ENCODE data around the gene ST14.

Gene ST14

DNA sequence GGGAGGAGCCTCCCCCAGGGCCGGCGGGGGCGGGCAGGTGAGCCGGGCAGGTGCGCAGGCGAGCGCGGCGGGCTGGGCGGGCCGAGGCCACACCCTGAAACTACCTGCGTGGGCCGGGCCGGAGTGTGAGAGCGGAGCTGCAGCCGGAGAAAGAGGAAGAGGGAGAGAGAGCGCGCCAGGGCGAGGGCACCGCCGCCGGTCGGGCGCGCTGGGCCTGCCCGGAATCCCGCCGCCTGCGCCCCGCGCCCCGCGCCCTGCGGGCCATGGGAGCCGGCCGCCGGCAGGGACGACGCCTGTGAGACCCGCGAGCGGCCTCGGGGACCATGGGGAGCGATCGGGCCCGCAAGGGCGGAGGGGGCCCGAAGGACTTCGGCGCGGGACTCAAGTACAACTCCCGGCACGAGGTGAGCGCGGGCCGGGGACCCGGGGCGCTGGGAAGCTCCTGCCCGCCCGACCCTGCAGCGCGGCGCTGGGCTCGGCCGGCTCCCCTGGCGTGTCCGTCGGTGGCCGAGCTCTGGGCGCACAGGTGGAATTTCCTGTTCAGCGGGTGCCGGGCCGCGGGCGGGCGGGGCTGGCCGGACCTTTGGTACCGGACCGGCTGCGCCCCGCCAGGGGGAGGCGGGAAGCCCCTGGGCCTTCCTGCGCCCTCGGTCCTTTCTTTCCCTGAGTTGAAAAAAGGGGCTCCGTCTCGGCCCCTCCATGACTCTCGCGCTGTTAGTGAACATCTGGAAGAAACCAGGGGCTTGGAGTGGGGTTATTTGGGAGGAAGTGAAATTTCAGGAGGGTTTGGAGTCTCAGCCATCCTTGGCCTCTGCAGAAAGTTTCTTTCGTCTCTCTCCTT lies at the start of gene ST14:
ST14 (plus strand) TSS at position 126 of the 841 bp plus-strand sequence; CDS start at position 324, 198 bp downstream.
- H3K27me3 ChIP-seq (ENCODE audit: low read depth, low read length): no peaks in the 10 kb centered on the region
- peak within 1 kb of the TSS; percentile 90 for H3K27ac ChIP-seq (ENCODE audit: low read length)
- H3K4me3 ChIP-seq (ENCODE audit: low read depth in 1 of 2, low read length in 2 of 2): peak within 1 kb of the TSS; percentile 57 to 60
- no peaks in the 10 kb centered on the region for H3K9me3 ChIP-seq (ENCODE audit: control insufficient read depth in 1 of 2, low read length in 2 of 2)
- H3K36me3 ChIP-seq (ENCODE audit: control insufficient read depth in 1 of 2, insufficient read depth in 2 of 2, low read length in 2 of 2): no peaks in the 10 kb centered on the region
- H3K4me1 ChIP-seq (ENCODE audit: control insufficient read depth in 1 of 2, insufficient read depth in 2 of 2, low read length in 2 of 2): peaks cover 0 to 5% of the 10 kb centered on the region in 2 donors

DNA sequence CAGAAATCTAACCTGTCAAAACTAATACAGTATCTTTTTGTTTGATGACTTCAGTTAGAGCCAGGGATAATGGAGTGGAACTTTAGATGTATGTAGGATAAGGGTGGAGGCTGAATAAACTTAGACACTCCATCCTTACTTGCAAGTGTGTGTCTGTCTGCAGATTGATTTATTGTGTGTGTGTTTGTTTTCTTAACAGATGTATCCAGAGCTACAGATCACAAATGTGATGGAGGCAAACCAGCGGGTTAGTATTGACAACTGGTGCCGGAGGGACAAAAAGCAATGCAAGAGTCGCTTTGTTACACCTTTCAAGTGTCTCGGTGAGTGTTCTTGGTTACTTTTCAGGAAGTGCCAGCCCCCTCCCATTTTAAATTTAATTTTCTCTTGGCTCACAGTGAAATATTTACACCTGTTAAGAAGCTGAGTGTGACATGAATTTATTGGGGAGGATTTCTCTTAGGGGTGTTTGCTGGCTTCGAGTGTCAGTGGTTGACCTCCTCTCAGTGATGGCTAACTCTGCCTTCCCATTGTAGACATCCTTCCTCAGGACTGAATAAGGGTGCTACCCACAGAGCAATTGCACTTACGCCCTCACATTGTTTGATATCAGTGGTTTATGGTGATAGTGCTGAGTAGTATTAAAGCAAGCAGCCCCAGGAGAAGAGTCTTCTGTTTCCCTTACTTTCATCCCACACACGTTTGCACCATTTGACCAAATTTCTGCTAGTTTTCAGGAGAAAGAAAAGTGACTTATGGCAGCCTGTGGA lies 49.1 kb upstream of the ST14 start:
- H3K27ac ChIP-seq (ENCODE audit: low read length): no peak overlapping the region
- H3K4me3 ChIP-seq (ENCODE audit: low read depth in 1 of 2, low read length in 2 of 2): no peak overlapping the region
- H3K4me1 ChIP-seq (ENCODE audit: control insufficient read depth in 1 of 2, insufficient read depth in 2 of 2, low read length in 2 of 2): peaks cover 0 to 9% of the 10 kb centered on the region in 2 donors
- peaks cover 33 to 35% of the 10 kb centered on the region in 2 donors for H3K36me3 ChIP-seq (ENCODE audit: control insufficient read depth in 1 of 2, insufficient read depth in 2 of 2, low read length in 2 of 2)
- H3K9me3 ChIP-seq (ENCODE audit: control insufficient read depth in 1 of 2, low read length in 2 of 2): no peaks in the 10 kb centered on the region
- H3K27me3 ChIP-seq (ENCODE audit: low read depth, low read length): no peaks in the 10 kb centered on the region

DNA sequence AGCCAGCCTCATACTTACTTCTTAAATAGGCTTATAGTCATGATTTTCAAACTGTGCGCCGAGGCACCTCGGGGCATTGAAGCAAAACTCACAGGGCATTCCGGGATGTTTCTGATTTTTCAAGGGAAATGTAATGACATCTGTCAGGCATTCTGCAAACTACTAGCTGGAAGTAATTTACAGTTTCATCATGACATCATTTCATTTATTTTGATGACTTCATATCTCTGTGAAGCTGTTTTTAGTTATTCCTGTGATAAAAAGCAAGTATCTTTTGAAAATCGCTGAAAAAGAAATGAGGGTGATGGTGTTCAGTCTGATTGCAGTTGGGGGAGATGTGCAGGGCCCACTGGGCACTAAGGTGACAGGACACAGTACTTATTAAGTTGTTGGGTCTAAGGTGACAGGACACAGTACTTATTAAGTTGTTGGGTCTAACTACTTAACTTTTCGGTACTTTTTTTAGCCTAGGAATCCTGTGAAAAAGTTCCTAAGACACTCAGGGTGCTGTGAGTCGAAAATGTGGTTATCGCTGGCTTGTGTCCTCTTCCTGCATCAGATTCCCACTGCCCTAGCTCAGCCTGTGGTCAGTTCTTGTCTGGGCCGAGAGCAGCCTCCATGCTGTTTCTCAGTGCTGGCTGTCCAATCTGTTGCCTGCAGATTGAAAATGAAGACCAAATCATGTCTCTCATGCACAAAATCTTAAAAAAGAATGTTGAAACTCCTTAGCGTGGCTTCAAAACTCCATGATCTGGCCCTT lies 47.3 kb upstream of the ST14 start:
- Histone ChIP-seq H3K9me3 (ENCODE audit: control insufficient read depth in 1 of 2, low read length in 2 of 2) (no peaks in the 10 kb centered on the region), H3K27me3 (ENCODE audit: low read depth, low read length) (no peaks in the 10 kb centered on the region), H3K4me3 (ENCODE audit: low read depth in 1 of 2, low read length in 2 of 2) (no peak overlapping the region), H3K27ac (ENCODE audit: low read length) (no peak overlapping the region), H3K36me3 (ENCODE audit: control insufficient read depth in 1 of 2, insufficient read depth in 2 of 2, low read length in 2 of 2) (peaks cover 33 to 35% of the 10 kb centered on the region in 2 donors), H3K4me1 (ENCODE audit: control insufficient read depth in 1 of 2, insufficient read depth in 2 of 2, low read length in 2 of 2) (peaks cover 0 to 9% of the 10 kb centered on the region in 2 donors)

DNA sequence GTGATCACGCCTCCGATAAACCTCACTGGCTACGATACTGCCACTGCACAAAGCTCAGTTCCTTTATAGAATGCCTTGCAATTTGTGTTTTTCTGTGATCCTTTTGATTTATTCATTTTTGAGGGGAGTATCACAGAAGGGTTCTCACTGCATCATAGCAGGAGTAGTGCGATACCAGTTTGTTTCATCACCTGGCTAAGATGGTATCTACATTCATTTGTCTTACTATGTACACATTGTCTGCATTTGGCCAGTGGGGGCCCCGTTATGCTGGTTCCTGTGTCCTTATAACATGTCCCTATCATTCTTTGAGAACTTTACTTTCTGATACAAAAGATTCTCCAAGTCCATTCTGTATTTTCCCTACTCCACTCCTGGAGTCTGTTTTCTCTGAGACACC lies 45.3 kb upstream of the ST14 start:
- no peaks in the 10 kb centered on the region for H3K27me3 ChIP-seq (ENCODE audit: low read depth, low read length)
- H3K4me1 ChIP-seq (ENCODE audit: control insufficient read depth in 1 of 2, insufficient read depth in 2 of 2, low read length in 2 of 2): peaks cover 0 to 9% of the 10 kb centered on the region in 2 donors
- H3K4me3 ChIP-seq (ENCODE audit: low read depth in 1 of 2, low read length in 2 of 2): no peak overlapping the region
- peaks cover 33 to 35% of the 10 kb centered on the region in 2 donors for H3K36me3 ChIP-seq (ENCODE audit: control insufficient read depth in 1 of 2, insufficient read depth in 2 of 2, low read length in 2 of 2)
- H3K9me3 ChIP-seq (ENCODE audit: control insufficient read depth in 1 of 2, low read length in 2 of 2): no peaks in the 10 kb centered on the region
- H3K27ac ChIP-seq (ENCODE audit: low read length): no peak overlapping the region

DNA sequence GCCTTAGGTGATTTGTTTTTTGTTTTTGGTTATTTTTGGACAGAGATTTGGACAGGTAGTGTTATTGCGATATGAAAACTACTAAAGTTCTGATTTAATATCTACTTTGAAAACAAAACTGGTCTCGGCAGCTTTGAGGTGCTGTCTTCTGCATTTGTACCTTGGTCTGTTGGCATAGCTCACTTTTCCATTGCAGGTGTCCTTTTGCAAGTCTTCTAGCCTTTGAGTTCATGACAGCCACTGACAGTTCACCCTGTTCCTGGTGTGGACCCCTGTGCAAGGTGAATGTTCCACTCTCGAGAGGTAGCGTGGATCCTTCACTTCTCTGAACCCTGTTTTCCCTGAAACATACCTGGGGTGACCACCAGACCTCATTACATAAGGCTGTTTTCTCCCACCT lies 44.9 kb upstream of the ST14 start:
- peaks cover 0 to 7% of the 10 kb centered on the region in 2 donors for H3K4me1 ChIP-seq (ENCODE audit: control insufficient read depth in 1 of 2, insufficient read depth in 2 of 2, low read length in 2 of 2)
- no peak overlapping the region for H3K27ac ChIP-seq (ENCODE audit: low read length)
- H3K27me3 ChIP-seq (ENCODE audit: low read depth, low read length): no peaks in the 10 kb centered on the region
- peaks cover 33 to 34% of the 10 kb centered on the region in 2 donors for H3K36me3 ChIP-seq (ENCODE audit: control insufficient read depth in 1 of 2, insufficient read depth in 2 of 2, low read length in 2 of 2)
- no peak overlapping the region for H3K4me3 ChIP-seq (ENCODE audit: low read depth in 1 of 2, low read length in 2 of 2)
- H3K9me3 ChIP-seq (ENCODE audit: control insufficient read depth in 1 of 2, low read length in 2 of 2): no peaks in the 10 kb centered on the region

DNA sequence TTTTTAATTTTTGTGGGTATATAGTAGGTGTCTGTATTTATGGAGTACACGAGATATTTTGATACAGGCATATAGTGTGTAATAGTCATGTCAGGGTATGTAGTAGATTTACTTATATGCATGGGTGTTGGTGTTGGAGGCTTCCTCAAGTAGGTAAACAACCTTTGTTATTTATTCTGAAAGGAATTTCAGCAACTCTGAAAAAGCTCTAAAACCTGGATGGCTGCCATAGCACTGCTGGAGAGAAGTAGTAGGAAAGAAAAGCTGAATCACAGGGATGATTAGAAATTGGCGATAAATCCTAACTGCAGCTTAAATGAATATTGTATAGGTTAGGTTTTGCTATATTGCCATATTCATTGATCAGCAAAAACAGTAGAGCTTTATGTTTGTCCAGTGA lies 44.4 kb upstream of the ST14 start:
- peaks cover 0 to 4% of the 10 kb centered on the region in 2 donors for H3K4me1 ChIP-seq (ENCODE audit: control insufficient read depth in 1 of 2, insufficient read depth in 2 of 2, low read length in 2 of 2)
- no peaks in the 10 kb centered on the region for H3K27me3 ChIP-seq (ENCODE audit: low read depth, low read length)
- no peak overlapping the region for H3K27ac ChIP-seq (ENCODE audit: low read length)
- H3K9me3 ChIP-seq (ENCODE audit: control insufficient read depth in 1 of 2, low read length in 2 of 2): no peaks in the 10 kb centered on the region
- peaks cover 29 to 31% of the 10 kb centered on the region in 2 donors for H3K36me3 ChIP-seq (ENCODE audit: control insufficient read depth in 1 of 2, insufficient read depth in 2 of 2, low read length in 2 of 2)
- H3K4me3 ChIP-seq (ENCODE audit: low read depth in 1 of 2, low read length in 2 of 2): no peak overlapping the region

DNA sequence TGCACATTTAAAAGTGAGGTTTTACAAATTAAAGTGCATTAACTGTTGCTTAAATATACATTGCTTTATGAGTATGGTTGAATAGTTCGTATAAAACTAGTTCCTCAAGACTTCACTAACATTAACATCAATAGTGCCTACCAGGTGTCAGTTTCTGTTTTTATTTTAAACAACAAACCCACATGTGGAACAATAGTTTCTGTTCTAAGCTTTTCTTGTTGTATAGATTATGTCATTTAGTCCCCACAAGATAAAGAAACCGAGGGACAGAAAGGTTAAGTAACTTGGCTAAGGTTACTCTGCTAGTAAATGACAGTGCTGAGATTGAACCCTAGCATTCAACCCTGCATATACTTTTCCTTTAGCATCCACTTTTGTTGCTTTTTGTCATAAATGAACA lies 41.4 kb upstream of the ST14 start:
- H3K27ac ChIP-seq (ENCODE audit: low read length): no peak overlapping the region
- H3K4me1 ChIP-seq (ENCODE audit: control insufficient read depth in 1 of 2, insufficient read depth in 2 of 2, low read length in 2 of 2): peaks cover 3 to 8% of the 10 kb centered on the region in 2 donors
- no peak overlapping the region for H3K4me3 ChIP-seq (ENCODE audit: low read depth in 1 of 2, low read length in 2 of 2)
- H3K36me3 ChIP-seq (ENCODE audit: control insufficient read depth in 1 of 2, insufficient read depth in 2 of 2, low read length in 2 of 2): peaks cover 14 to 15% of the 10 kb centered on the region in 2 donors
- no peaks in the 10 kb centered on the region for H3K27me3 ChIP-seq (ENCODE audit: low read depth, low read length)
- H3K9me3 ChIP-seq (ENCODE audit: control insufficient read depth in 1 of 2, low read length in 2 of 2): no peaks in the 10 kb centered on the region

DNA sequence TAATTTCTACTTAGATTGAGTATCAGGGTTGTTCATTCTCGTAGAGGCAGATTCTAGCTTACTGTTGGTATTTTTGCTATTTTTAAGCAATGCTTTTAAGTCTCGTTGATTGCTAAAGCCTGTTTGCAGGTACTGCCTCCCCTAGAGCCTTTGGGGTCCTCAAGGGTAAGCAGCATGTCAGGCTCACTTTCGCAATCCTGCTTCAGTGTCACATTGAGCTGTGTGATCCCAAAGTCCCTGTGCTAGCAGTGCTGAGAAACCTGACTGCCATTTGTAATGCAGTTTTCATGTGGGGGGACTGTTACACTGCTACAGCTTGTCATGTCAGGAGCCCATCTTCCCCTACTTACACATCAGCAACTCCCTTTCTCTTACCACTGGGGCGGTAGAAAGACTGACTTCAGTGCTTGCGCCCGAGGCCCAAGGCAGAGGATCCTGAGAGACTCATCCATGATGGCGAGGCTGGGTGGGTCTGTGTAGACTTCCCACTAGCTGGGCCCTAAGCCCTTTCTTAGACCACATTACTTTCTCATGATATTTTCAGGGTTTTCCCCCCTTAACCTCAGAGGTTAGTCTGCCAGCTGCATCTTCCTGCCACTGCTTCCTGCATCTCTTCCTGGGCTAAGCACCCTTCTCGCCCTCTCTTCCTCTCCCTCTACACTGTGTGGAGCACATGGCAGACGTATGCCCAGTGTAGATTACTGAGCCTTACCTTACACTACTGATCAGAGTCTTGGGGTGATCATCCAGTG lies 40.8 kb upstream of the ST14 start:
- Histone ChIP-seq H3K4me1 (ENCODE audit: control insufficient read depth in 1 of 2, insufficient read depth in 2 of 2, low read length in 2 of 2) (peaks cover 3 to 9% of the 10 kb centered on the region in 2 donors), H3K4me3 (ENCODE audit: low read depth in 1 of 2, low read length in 2 of 2) (no peak overlapping the region), H3K9me3 (ENCODE audit: control insufficient read depth in 1 of 2, low read length in 2 of 2) (no peaks in the 10 kb centered on the region), H3K36me3 (ENCODE audit: control insufficient read depth in 1 of 2, insufficient read depth in 2 of 2, low read length in 2 of 2) (peaks cover 11 to 20% of the 10 kb centered on the region in 2 donors), H3K27ac (ENCODE audit: low read length) (no peak overlapping the region), H3K27me3 (ENCODE audit: low read depth, low read length) (no peaks in the 10 kb centered on the region)

DNA sequence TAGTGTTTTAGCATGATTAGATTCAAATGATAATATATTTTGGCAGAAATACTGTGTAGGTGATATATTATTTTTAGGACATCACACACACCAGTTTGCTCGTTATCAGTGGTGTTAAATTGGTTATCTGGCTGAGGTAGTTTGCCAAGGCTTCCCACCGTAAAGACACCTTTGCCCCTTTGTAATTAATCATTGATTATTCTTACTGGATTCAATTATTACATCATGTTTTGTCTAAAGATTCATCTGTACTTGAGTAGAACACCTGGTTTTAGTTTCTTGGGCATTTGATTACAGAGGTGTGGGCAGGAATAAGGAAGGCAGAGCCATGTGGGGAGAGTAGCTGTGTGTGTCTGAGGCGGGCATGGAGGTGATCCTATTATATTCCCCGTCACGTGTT lies 39.5 kb upstream of the ST14 start:
- peaks cover 9 to 17% of the 10 kb centered on the region in 2 donors for H3K4me1 ChIP-seq (ENCODE audit: control insufficient read depth in 1 of 2, insufficient read depth in 2 of 2, low read length in 2 of 2)
- no peak overlapping the region for H3K27ac ChIP-seq (ENCODE audit: low read length)
- no peaks in the 10 kb centered on the region for H3K27me3 ChIP-seq (ENCODE audit: low read depth, low read length)
- no peaks in the 10 kb centered on the region for H3K9me3 ChIP-seq (ENCODE audit: control insufficient read depth in 1 of 2, low read length in 2 of 2)
- H3K4me3 ChIP-seq (ENCODE audit: low read depth in 1 of 2, low read length in 2 of 2): no peak overlapping the region
- peaks cover 11 to 21% of the 10 kb centered on the region in 2 donors for H3K36me3 ChIP-seq (ENCODE audit: control insufficient read depth in 1 of 2, insufficient read depth in 2 of 2, low read length in 2 of 2)

DNA sequence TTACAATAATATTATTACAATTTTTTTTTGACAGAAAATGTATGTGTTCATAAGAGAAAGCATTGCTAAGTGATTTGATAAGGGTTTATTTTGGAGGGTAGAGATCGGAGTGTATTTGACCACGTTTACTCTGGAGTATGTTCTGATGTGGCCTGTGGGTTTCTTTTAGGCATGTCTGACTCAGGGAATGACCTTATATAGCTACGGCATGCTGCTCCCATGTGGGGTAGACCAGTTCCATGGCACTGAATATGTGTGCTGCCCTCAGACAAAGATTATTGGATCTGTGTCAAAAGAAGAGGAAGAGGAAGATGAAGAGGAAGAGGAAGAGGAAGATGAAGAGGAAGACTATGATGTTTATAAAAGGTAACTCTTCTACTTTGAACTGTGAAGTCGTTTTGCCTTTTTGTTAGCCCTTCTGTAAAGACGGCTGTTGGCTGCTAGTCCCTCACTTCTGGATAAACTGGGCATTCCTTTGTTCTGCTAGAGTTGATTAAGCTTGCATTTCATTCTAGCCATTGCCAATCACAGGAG lies 38.1 kb upstream of the ST14 start:
- H3K4me1 ChIP-seq (ENCODE audit: control insufficient read depth in 1 of 2, insufficient read depth in 2 of 2, low read length in 2 of 2): peaks cover 9 to 13% of the 10 kb centered on the region in 2 donors
- no peaks in the 10 kb centered on the region for H3K27me3 ChIP-seq (ENCODE audit: low read depth, low read length)
- no peaks in the 10 kb centered on the region for H3K9me3 ChIP-seq (ENCODE audit: control insufficient read depth in 1 of 2, low read length in 2 of 2)
- H3K27ac ChIP-seq (ENCODE audit: low read length): no peak overlapping the region
- no peak overlapping the region for H3K4me3 ChIP-seq (ENCODE audit: low read depth in 1 of 2, low read length in 2 of 2)
- peaks cover 15 to 29% of the 10 kb centered on the region in 2 donors for H3K36me3 ChIP-seq (ENCODE audit: control insufficient read depth in 1 of 2, insufficient read depth in 2 of 2, low read length in 2 of 2)

All from muscle layer of duodenum (tissue), 2 donors.